Measurements from ENCODE around the gene GRIN1. TPM values are rescaled to one million over a fixed set of nuclear protein-coding genes. Genes with fewer than 3 reads are reported as not detected.

The GRIN1 gene
- total RNA-seq, 1 donor from 2014 or later: 0.58 TPM

DNA sequence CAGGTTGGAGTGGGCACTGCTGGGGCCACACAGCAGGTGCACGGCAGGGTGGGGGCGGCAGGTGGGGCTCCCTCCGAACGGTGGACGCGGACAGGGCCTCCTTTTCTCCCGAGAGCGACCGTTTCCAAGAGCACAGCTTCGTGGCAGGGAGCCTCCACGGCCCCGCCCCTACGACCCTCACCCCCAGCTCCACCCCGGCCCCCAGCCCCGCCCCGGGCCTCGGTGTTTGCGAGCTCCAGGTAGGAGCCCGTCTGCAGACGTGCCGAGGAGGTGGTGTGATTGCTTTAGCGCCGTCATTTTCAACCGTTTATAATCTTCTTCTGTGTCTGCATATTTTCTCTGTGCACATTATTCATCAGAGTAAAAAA is 8.8 kb downstream of the GRIN1 start:
- Mint-ChIP-seq H3K27ac (no peak overlapping the region), H3K4me3 (no peak overlapping the region), H3K9me3 (no peaks in the 10 kb centered on the region), H3K27me3 (ENCODE audit: low read depth) (peaks cover 32% of the 10 kb centered on the region), H3K36me3 (no peaks in the 10 kb centered on the region), H3K4me1 (no peaks in the 10 kb centered on the region)
- DNase-seq (ENCODE audit: low spot score in 2 of 2, unreplicated experiment in 2 of 2): no peak
- TF ChIP-seq, protein P1, sequence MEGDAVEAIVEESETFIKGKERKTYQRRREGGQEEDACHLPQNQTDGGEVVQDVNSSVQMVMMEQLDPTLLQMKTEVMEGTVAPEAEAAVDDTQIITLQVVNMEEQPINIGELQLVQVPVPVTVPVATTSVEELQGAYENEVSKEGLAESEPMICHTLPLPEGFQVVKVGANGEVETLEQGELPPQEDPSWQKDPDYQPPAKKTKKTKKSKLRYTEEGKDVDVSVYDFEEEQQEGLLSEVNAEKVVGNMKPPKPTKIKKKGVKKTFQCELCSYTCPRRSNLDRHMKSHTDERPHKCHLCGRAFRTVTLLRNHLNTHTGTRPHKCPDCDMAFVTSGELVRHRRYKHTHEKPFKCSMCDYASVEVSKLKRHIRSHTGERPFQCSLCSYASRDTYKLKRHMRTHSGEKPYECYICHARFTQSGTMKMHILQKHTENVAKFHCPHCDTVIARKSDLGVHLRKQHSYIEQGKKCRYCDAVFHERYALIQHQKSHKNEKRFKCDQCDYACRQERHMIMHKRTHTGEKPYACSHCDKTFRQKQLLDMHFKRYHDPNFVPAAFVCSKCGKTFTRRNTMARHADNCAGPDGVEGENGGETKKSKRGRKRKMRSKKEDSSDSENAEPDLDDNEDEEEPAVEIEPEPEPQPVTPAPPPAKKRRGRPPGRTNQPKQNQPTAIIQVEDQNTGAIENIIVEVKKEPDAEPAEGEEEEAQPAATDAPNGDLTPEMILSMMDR (IDR thresholded peaks at IDR 0.05; ENCODE audit: unreplicated experiment): no peak

DNA sequence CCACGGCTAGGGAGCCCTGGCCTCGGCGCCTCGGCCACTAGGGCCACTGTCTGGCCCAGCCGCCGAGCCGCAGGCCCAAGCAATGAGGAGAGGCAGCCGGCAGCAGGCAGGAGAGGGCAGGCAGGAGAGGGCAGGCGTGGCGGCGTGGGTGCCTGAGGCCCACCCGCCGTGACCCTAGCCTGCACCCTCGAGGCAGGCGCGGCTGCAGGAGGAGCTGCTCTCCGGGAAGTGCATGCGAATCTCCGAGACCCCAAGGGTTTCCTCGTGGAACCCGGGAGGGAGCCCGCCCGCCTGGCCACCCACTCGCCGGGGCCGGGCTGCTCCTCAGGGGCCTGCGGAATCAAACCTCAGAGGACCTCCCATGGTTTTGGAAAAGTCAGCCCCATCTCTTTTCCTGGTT is 9.3 kb downstream of the GRIN1 start:
- Mint-ChIP-seq H3K36me3 (no peaks in the 10 kb centered on the region), H3K27ac (no peak overlapping the region), H3K4me1 (no peaks in the 10 kb centered on the region), H3K27me3 (ENCODE audit: low read depth) (peaks cover 29% of the 10 kb centered on the region), H3K4me3 (no peak overlapping the region), H3K9me3 (no peaks in the 10 kb centered on the region)
- TF ChIP-seq, protein P1 (IDR thresholded peaks at IDR 0.05; ENCODE audit: unreplicated experiment): no peak
- DNase-seq (ENCODE audit: low spot score in 2 of 2, unreplicated experiment in 2 of 2): no peak

DNA sequence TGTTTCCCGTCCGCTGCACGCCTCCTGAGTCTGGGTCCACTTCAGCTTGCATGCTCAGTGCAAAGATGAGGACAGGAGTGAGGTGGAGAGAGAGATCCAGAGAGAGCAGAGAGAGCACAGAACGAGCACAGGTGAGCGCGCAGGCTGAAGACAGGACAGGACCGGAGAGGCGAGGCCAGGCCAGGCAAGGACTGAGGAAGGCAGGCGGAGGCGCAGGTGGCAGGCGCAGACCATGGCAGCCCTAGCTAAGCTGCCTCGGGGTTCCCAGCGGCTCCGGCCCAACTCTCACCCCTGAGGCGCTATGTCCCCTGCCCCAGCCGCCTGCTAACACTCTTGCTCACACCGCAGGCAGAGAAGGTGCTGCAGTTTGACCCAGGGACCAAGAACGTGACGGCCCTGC is 9.7 kb downstream of the GRIN1 start:
- Mint-ChIP-seq H3K27me3 (ENCODE audit: low read depth) (peaks cover 25% of the 10 kb centered on the region), H3K9me3 (no peaks in the 10 kb centered on the region), H3K4me3 (no peak overlapping the region), H3K4me1 (no peaks in the 10 kb centered on the region), H3K27ac (no peak overlapping the region), H3K36me3 (no peaks in the 10 kb centered on the region)
- DNase-seq (ENCODE audit: low spot score in 2 of 2, unreplicated experiment in 2 of 2): no peak
- TF ChIP-seq, protein P1 (IDR thresholded peaks at IDR 0.05; ENCODE audit: unreplicated experiment): no peak

DNA sequence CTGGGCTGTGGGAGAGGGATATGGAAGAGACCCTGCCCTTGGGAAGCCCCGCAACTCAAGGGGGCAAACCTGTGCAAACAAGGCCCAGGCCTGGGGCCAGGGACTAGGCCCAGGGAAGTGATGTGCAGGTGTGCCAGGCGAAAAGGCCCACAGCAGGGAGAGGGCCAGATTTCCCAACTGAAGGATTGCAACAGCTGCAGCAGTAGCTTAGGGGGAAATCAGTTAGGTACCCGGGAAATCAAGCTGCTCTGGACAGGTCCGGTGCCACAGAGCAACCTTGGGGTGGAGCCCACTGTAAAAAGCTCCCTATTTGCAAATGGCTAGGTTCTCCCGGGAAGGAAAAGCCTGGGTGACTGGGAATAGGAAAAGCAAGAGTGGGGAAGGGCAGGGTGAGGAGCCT is 10.4 kb downstream of the GRIN1 start:
- no peaks in the 10 kb centered on the region for H3K4me1 Mint-ChIP-seq
- TF ChIP-seq, protein P1 (IDR thresholded peaks at IDR 0.05; ENCODE audit: unreplicated experiment): no peak
- no peaks in the 10 kb centered on the region for H3K36me3 Mint-ChIP-seq
- no peak overlapping the region for H3K27ac Mint-ChIP-seq
- H3K9me3 Mint-ChIP-seq: no peaks in the 10 kb centered on the region
- peaks cover 19% of the 10 kb centered on the region for H3K27me3 Mint-ChIP-seq (ENCODE audit: low read depth)
- H3K4me3 Mint-ChIP-seq: no peak overlapping the region
- no peak for DNase-seq (ENCODE audit: low spot score in 2 of 2, unreplicated experiment in 2 of 2)

DNA sequence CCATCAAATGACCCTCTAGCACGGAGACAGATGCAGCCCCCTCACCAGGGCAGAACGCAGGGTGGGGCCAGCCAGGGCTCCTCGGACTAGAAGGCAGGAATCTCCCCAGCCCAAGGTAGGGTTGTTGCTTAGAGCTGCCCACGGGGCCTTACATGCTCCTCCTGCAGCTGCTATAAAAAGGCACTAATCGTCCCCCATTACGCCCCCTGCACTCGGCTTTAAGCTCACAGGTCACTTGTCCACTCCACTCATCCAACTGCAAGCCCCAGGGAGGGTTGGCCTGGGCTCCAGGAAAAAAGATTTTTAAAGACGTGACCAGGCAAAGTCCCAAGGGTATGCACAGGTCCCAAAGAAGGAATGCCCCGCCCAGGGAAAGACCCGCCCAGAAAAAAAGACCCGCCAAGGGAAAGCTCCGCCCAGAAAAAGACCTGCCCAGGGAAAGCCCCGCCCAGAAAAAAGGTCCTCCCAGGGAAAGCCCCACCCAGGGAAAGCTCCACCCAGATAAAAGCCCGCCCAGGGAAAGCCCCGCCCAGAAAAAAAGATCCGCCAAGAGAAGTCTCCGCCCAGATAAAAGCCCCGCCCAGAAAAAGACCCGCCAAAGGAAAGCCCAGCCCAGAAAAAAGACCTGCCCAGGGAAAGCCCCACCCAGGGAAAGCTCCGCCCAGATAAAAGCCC is 11.1 kb downstream of the GRIN1 start:
- no peaks in the 10 kb centered on the region for H3K36me3 Mint-ChIP-seq
- no peak overlapping the region for H3K27ac Mint-ChIP-seq
- no peaks in the 10 kb centered on the region for H3K9me3 Mint-ChIP-seq
- no peak for DNase-seq (ENCODE audit: low spot score in 2 of 2, unreplicated experiment in 2 of 2)
- TF ChIP-seq, protein P1 (IDR thresholded peaks at IDR 0.05; ENCODE audit: unreplicated experiment): no peak
- H3K4me1 Mint-ChIP-seq: no peaks in the 10 kb centered on the region
- H3K27me3 Mint-ChIP-seq (ENCODE audit: low read depth): peaks cover 26% of the 10 kb centered on the region
- H3K4me3 Mint-ChIP-seq: no peak overlapping the region

Measured in mesothelial cell of epicardium (in vitro differentiated cells).